HG02870 (cell line): ENCODE measurements around the gene SLC13A3.

Source experiments
- ATAC-seq: cut with Tn5 transposase; IDR thresholded peaks from one replicate; pipeline ENCODE4 v1.9.1; 2021; ENCODE audit warnings: mild to moderate bottlenecking, moderate library complexity; ENCODE audit not compliant: unreplicated experiment

SLC13A3 gene

GRCh38 chr20:46545077-46545826 lies 106.0 kb downstream of the SLC13A3 start:
- ATAC-seq = no peak

DNA sequence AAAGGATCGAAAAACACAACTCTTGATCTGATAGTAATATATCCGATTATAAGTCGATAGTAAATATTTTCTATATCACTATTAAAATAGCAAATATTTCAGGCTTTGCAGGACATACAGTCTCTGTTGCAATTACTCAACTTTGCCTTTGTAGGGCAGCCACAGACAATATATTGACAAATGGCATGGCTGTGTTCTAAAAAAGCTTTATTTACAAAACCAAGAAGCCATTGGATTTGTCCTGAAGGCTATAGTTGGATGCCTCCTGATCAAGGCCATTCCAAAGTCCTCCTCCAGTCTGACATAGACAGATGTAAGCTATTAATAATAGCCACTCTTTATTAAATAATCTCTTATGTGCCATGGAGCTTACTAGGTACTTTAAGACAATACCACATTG lies 106.7 kb downstream of the SLC13A3 start:
- ATAC-seq = no peak

DNA sequence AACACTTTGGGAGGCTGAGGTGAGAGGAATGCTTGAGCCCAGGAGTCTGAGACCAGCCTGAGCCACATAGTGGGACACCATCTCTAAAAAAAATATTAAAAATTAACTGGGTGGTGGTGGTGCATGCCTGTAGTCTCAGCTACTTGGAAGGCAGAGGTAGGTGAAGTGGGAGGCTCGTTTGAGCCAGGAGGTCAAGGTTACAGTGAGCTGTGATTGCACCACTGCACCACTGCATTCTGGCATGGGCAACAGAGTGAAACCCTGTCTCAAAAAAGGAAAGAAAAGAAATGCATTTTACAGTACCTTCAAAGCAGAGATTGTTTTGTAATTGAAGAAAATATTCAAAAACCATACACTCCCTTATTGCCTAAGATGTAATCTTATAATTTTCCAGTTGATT lies 107.3 kb downstream of the SLC13A3 start:
- no peak for ATAC-seq

DNA sequence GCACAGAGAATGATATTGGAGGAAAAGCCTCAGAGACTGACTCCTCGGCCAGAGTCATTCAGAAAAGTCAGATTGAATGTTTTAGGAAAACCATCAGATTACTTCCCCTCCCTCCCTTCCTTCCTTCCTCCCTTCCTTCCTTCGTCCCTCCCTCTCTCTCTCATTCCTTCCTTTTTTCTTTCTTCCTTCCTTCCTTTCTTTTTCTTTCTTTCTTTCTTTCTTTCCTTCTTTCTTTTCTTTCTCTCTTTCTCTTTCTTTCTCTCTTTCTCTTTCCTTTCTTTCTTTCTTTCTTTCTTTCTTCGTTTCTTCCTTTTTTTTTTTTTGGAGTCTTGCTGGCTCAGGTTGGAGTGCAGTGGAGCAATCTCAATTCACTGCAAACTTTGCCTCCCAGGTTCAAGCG lies 108.2 kb downstream of the SLC13A3 start:
- ATAC-seq = no peak

GRCh38 chr20:46541229-46541935 lies 109.9 kb downstream of the SLC13A3 start:
- no peak for ATAC-seq

- no peak for ATAC-seq
Observed at GRCh38 chr20:46539113-46539512, 112.1 kb downstream of the SLC13A3 start.

DNA sequence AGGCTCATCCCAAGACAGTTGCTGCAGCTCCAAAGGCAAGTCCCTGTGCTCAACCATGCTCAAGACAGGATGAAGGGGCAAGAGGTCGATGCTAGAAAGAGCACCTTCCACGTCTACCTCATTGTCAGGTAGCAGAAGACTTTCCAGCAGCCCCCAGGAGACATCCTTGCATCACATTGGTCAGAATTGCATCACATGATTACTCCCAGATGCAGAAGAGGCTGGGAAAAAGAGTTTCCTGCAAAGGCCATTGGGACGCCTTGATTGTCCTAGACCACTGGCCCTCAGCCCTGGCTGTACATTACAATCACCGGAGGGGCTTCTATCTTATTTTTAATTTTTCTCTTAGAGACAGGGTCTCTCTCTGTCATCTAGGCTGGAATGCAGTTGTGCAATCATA lies 120.6 kb downstream of the SLC13A3 start:
- ATAC-seq = no peak

GRCh38 chr20:46523696-46524328 lies 127.4 kb downstream of the SLC13A3 start:
- no peak for ATAC-seq

- no peak for ATAC-seq
Observed at GRCh38 chr20:46523108-46523507, 128.2 kb downstream of the SLC13A3 start.

DNA sequence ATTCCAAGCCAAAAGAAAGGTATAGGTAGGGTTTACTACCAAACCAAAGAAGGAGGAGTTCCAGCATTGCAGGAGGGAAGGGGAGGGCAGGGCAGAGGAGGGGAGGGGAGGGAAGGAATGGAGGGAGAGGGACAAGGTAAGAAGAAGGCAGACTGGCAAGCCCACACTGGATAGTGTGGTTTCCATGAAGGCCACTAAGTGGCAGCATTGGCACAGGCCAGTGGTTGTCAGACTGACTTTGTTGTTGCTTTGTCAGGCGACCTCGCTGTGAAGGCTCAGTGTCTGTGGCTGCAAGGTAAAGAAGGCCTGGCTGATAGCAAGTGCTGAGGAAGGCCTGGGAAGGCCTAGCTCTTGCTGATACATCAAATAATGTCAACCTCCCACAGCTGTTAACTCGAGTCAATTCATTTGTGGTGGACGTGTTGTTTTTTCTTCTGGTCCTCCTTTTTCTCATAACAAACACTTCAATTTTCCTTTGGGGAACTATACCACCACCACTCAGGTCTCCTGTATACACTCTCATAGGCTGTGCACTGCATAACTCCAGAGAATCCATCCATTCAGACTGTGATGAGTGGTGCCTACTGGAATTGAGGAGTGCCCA lies 130.2 kb downstream of the SLC13A3 start:
- no peak for ATAC-seq

DNA sequence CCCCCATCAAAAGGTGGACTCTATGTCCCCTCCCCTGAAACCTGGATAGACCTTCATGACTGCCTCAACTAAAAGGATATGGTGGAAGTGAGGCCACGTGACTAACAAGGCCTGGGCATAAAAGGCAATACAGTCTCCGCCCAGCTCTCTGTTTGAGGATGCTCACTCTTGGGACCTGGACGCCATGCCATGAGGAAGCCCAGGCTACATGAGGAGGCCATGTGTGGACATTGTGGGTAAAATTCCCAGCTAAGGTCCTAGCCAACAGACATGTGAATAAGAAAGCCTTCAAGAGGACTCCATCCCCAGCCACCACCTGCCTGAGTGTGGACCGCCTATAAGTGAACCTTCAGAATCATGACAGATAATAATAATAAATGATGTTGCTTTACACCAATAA lies 130.7 kb downstream of the SLC13A3 start:
- no peak for ATAC-seq

DNA sequence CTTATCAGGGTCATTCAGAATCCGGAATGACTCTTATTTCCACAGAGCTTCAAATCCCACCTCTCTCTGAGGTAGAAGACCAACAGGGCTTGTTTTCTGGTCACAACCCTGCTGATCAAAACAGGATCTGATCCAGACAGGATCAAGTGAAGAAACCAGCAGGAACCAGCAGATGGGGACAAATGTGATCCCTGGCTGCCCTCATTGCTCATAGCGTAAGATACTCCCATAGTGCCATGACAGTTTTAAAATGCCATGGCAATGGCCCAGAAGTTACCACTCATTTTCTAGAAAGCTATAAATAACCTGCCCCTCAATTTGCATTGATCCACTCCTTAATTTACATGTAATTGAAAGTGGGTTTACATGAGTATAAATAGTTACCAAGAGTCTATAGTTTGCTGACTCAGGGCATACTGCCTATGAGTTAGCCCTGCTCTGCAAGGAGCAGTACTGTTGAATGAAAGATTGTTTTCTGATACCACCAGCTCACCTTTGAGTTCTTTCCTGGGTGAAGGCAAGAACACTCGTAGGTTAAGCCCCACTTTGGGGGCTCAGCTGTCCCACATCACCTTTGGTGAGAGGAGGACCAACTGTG lies 131.7 kb downstream of the SLC13A3 start:
- no peak for ATAC-seq

DNA sequence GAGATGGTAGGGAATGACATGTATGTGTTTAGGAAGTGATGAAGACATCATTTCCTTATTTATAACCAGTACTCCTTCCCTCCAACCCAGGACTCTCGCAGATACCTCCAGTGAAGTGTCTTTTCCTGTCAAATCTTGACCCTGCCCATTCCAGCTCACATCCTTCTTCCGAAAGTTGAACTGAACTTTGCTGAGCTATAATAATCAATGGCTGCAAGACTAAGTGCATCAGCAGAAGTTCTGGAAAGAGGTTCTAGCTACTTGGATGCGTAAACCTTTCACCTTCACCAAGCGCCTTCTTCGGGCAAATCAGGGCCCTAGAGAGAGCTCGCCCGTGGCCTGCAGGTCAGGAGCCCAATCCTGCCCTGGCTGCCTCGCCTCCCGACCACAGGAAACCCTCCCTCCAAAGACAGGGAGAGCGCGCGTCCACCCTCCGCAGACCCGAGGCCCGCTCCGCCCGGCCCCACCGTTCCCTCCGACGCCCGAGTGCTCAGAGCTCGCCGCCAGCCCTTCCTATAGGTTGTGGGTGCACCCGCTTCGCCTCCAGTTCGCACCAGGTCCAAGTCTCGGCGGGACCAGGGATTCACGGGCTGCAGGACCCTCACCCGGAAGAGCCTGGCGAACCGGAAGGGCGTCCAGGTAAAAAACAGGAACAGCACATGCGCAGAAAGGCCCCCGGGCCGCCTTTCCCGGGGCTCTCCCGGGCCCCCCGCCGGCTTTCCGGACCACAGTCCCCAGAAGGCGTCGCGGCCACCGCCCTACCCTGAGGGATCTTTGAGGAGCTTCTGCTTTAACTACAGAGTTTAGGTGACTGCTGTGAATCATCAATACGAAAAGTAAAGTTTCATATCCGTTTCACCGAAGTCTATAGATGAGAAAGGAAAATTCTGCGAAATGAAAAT lies 138.1 kb downstream of the SLC13A3 start, which contains the start of gene ZNF334:
Gene ZNF334 (minus strand): TSS at position 617 of the 902 bp plus-strand sequence. CDS start 1,457 bp downstream, outside the sequence.
- ATAC-seq = no peak

- ATAC-seq = no peak
Observed at GRCh38 chr20:46509523-46509922, 141.7 kb downstream of the SLC13A3 start.
